NCI-H446 (cell line): ENCODE data around the gene ZNF714.
"Not testable (repeated sequence)": the region's sequence is repeated elsewhere in the genome, so short reads cannot be mapped to it uniquely, and the experiment has no call there.

Source experiments
- DNase-seq, 2 experiments: peaks; one replicate each; lab custom pipeline; 2025; lab: John Stamatoyannopoulos, UW

The ZNF714 gene

DNA sequence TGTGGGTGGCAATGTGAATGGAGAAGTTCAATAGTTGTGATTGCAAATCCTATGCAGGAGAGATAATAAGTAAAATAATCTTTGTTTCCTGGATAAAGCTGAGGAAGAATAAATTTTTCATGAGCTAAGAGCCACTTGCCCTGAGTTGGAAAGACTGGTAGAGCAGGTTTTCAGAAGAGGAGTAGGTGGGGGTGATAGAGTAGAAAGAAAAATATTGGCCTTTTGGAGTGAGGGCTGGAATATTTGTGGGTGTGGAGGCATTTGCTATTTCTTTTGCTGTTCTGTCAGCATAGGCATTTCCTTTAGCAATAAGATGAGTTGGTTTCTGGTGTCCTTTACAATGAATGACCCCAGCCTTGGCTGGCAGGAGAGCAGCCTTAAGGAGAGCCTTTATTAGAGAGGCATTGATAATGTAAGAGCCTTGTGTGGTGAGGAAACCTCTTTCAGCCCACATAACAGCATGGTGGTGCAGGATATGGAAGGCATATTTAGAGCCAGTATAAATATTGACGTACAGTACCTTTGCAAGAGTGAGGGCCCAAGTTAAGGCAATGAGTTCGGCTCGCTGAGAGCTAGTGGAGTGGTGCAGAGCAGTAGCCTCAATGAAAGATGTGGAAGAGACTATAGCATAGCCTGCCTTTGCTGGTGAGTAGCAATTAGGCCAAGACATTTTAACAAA, 48.2 kb downstream of the ZNF714 start:
- DNase-seq, result no peak

GRCh38 chr19:21133633-21134032, 51.6 kb downstream of the ZNF714 start:
- no peak for DNase-seq

- DNase-seq, result no peak
Measured at GRCh38 chr19:21134934-21135366, 52.9 kb downstream of the ZNF714 start.

- DNase-seq, result no peak
Measured at GRCh38 chr19:21135433-21135832, 53.4 kb downstream of the ZNF714 start.

- no peak for DNase-seq
Measured at GRCh38 chr19:21138130-21138529, 56.1 kb downstream of the ZNF714 start.

DNA sequence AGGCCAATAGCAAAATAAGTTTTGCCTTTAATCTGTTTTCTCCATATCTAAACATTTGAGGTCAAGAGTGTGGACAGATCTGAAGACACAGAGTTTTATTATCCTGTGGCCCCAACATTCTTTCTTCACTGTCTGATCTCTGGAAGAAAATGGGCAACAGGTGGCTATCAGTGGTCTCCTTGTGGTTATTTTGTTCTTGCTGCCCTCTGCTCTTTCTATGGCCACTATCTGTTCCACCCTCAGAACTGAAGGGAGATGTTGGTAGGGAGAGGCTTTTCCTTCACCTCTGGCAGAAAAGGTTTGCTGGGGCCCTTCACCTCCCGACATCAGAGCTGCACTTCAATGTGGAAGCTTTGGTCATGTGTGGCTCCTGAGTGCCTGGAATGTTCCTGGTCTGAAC, 59.0 kb downstream of the ZNF714 start:
- DNase-seq, result not testable (repeated sequence)

GRCh38 chr19:21141787-21142464, 59.9 kb downstream of the ZNF714 start, which contains the start of gene ZNF431:
Gene ZNF431 (plus strand): TSS chr19:21142040. CDS start chr19:21142184, 144 bp downstream.
- peak; percentile 90 to 95 for DNase-seq

GRCh38 chr19:21143428-21143827, 61.4 kb downstream of the ZNF714 start:
- no peak for DNase-seq

GRCh38 chr19:21143854-21144253, 61.9 kb downstream of the ZNF714 start:
- DNase-seq, result no peak

DNA sequence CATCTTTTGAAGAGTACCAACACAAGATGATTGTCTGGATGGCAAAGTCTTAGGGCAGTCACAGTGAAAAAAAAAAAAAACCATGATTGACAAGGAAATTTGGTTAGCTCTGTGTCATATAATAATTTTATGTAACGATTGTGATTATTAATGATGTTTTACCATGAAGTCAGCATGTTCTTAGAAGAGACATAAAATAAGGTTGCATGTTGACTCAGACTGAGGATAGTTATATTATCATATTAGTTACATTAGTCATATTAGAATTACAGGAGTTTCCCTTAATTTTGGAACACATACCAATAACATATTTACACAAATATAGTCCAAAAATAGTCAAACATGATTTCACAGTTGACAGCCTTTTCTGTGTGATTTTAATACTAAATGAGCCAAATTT, 65.5 kb downstream of the ZNF714 start:
- DNase-seq, result no peak

DNA sequence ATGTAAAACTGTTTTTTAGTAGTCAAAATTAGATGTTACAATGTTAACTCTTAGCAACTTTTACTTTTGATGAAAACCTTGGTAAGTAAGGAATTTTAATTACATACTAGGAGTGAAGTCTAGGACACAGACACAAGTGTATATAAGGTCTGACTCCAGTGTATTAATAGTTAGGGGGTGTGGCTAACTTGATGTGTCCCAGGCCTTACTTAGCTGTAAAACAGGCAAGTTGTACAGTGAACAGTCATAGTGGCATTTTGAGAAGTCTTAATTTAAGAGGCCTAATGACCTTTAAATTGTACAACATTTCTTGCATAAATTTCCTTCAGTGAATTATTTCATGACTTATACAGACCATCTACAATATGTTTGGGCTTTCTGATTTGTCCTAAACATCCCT, 66.7 kb downstream of the ZNF714 start:
- DNase-seq, result no peak

GRCh38 chr19:21149877-21150276, 67.9 kb downstream of the ZNF714 start:
- no peak for DNase-seq

- DNase-seq, result no peak
Measured at GRCh38 chr19:21151460-21151859, 69.5 kb downstream of the ZNF714 start.

DNA sequence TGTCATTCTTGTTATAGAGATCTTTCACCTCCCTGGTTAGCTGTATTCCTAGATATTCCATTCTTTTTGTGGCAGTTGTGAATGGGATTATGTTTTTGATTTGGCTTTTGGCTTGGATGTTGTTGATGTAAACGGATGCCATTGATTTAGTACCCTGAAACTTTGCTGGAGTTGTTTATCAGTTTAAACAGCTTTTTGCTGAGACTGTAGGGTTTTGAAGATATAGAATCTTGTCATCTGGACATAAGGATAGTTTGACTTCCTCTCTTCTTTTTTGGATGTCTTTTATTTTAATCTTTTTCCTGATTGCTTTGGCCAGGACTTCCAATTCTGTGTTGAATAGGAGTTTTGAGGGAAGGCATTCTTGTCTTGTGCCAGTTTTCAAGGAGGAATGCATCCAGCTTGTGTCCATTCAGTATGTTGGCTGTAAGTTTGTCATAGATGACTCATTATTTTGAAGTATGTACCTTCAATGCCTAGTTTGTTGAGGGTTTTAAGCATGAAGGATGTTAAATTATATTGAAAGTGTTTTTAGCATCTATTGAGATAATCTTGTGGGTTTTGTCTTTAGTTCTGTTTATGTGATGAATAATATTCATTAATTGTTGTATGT, 76.6 kb downstream of the ZNF714 start:
- DNase-seq, result no peak

DNA sequence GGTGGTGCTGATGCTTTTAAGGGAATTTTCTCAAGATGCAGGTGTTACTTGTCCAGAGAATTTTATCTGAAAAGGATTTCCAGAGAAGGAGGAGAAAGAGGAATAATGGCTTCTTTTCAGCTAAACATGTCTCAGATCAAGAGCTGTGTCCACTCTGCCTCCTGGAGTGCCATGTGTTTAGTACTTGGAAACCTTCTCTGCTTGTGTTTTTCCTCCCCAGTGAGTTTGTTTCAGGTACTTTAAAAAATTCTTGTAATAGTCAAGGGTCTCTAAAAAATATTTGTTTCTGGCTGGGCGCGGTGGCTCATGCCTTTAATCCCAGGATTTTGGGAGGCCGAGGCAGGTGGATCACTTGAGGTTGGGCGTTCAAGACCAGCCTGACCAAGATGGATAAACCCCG, 82.5 kb downstream of the ZNF714 start:
- DNase-seq, result no peak

- no peak for DNase-seq
Measured at GRCh38 chr19:21166436-21166835, 84.4 kb downstream of the ZNF714 start.
